ENCODE results near the gene UMOD.
"Not testable (repeated sequence)": the region's sequence is repeated elsewhere in the genome, so short reads cannot be mapped to it uniquely, and the experiment has no call there.

GRCh38 chr16:20312536-20313095, 39.9 kb downstream of the UMOD start:
- TF ChIP-seq CTCF (IDR thresholded peaks at IDR 0.05; ENCODE audit: low read depth, low read length); EZH2phosphoT487 (IDR thresholded peaks at IDR 0.05; ENCODE audit: low read depth): not testable (repeated sequence)
